ENCODE data around the gene PNPLA3.
A peak's percentile ranks its signal among the peaks of the same experiment; 100 is the strongest.

Gene PNPLA3

GRCh38 chr22:43925433-43926348 is 2.1 kb downstream of the PNPLA3 start:
- no peak for DNase-seq

DNA sequence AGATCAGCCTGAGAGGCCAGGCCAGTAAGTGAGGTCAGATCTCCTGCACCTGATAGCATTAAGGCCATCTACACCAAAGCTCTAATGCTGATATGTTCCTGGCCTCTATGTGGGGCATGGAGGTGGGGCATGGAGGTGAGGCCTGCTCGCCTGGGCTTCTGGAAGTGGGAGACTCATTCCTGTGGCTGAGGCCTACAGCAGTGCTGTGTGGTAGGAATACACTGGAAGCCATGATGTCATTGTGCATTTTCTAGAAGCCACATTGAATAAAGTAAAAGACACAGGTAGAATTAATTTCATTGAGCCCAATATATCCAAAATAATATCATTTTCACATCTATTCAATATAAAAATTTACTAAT is 2.7 kb downstream of the PNPLA3 start:
- no peak for DNase-seq

DNA sequence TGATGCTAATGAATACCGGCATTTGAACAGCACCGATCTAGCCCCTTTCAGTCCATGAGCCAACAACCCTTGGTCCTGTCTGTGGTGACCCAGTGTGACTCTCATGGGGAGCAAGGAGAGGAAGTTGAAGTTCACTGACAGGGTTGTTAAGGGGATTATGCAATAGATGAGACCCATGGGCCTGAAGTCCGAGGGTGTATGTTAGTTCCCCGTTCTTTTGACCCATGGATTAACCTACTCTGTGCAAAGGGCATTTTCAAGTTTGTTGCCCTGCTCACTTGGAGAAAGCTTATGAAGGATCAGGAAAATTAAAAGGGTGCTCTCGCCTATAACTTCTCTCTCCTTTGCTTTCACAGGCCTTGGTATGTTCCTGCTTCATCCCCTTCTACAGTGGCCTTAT is 4.9 kb downstream of the PNPLA3 start:
- DNase-seq = no peak

- DNase-seq = no peak
These were observed 5.3 kb downstream of the PNPLA3 start for GRCh38 chr22:43928908-43929307.

- no peak for DNase-seq
These were observed 8.2 kb downstream of the PNPLA3 start for GRCh38 chr22:43931771-43932170.

- DNase-seq = no peak
These were observed 17.8 kb downstream of the PNPLA3 start for GRCh38 chr22:43941449-43941848.

DNA sequence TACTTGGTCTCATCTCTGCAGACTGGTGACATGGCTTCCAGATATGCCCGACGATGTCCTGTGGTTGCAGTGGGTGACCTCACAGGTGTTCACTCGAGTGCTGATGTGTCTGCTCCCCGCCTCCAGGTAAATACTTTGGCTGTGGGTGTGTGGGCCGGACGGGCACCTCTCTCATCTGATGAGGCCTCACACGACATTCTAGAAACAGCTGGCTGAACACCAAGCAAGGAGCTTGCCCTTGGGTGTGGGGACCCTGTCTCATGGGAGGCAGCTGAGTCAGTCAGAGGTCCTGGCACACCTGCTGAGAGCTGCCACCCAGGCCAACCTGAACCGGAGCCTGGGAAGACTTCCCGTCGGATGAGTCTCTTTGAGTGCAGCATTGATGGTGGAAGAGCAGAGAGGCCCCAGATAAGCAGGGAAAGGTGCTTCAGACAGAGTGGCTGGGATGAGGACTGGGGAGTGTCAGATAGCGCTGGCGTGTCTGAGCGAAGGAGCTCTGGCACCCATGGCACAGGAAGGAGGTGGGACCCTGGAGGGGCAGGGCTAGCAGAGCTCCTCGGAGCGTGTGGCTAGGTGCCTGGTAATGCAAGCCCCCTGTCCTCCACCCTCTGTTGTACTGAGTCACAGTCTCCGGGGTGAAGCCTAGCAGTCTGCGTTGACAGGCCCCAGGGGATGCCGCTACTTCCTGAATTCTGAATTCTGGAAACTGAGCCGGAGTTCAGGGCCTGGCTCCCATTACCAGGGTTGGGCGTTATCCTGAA is 21.2 kb downstream of the PNPLA3 start:
- DNase-seq = no peak

- DNase-seq = peak; percentile 71
These were observed 22.2 kb downstream of the PNPLA3 start for GRCh38 chr22:43945632-43946383.

DNA sequence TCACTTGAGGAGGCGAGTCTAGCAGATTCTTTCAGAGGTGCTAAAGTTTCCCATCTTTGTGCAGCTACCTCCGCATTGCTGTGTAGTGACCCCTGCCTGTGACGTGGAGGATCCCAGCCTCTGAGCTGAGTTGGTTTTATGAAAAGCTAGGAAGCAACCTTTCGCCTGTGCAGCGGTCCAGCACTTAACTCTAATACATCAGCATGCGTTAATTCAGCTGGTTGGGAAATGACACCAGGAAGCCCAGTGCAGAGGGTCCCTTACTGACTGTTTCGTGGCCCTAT is 22.7 kb downstream of the PNPLA3 start:
- DNase-seq = no peak

DNA sequence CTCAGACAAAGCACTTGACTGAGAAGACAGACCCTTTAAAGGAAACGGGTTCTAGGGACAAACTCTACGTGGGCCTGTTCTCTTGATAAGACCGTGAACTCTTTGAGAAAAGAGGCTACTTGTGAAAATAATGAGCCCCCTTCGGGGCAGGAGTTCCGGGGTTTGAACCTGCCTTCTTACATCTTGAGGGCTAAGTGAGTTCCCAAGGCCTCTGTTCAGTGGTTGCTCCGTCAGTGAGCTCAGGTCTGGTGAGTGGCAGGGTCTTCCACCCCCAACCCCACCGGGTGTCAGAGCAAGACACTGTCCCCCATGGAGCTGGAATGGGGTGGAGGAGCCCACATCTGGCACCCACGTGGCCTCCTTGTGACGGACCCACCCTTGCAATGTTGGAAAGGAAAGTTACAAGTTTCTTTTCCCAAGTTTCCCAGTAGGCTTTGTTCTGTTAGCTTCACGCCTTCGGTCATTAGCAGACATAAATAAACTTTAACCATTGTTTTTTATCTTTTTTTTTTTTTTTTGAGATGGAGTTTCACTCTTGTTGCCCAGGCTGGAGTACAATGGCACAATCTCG is 25.3 kb downstream of the PNPLA3 start:
- DNase-seq = no peak

DNA sequence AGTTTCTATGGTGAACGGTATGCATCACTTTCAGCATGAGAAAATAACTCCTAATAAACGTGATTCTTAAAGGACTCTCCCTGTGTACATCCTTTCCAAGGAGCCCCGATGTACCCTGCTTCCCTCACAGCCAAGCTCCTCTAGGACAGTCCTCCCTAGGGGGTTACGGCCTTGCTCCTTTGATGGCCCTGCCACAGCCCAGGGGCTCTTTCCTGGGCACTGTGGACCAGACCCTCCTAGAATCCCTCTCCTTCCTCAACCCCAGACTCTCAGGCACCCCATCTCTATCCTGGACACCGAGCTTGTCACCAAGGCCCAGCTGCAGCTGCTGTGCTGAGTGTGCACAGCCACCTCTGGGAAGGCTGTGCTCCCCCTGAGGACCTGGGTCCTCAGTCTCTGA is 27.8 kb downstream of the PNPLA3 start:
- DNase-seq = no peak

DNA sequence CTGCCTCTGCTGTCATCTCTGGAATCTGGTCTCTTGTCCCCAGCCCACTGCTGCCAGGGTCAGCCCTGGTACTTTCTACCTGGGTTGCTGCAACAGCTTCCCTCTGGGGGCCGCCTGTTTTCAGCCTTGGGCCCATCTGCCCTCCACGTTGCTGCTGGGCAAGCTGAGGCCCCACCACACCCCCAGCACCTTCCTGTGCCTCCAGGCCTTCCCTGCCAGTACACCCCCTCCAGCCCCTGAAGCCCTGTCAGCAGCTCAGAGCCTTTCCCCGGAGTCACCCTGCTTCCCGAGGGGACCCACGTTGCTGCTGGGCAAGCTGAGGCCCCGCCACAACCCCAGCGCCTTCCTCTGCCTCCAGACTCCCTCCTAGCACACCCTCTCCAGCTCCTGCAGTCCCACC is 28.4 kb downstream of the PNPLA3 start:
- DNase-seq = no peak

GRCh38 chr22:43953988-43954785 is 30.6 kb downstream of the PNPLA3 start:
- DNase-seq = no peak

GRCh38 chr22:43955040-43955882 is 31.7 kb downstream of the PNPLA3 start, which contains the start of gene SAMM50:
Gene SAMM50, plus strand, starts transcription at chr22:43955442. Its CDS starts 136 bp downstream, at chr22:43955578.
- DNase-seq = peak; percentile 89

GRCh38 chr22:43955883-43956782 is 32.5 kb downstream of the PNPLA3 start:
- DNase-seq = no peak

DNA sequence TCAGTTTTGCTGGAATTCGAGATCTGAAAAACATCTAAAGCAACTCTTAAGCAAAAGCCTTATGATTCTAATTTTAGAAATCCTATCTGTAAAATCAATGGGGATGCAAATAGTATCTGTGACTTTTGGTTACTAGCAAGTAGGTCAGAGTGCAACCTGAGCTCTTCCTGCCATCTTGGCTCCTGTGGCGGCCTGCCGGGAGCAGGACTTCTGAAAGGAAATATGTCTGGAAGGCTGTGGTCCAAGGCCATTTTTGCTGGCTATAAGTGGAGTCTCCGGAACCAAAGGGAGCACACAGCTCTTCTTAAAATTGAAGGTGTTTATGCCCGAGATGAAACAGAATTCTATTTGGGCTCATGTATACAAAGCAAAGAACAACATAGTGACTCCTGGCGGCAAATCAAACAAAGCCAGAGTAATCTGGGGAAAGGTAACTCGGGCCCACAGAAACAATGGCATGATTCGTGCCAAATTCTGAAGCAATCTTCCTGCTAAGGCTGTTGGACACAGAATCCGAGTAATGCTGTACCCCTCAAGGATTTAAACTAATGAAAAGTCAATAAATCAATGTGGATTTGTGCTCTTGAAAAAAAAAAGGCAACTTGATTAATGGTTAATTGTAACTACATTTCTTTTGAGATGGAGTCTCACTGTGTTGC is 33.3 kb downstream of the PNPLA3 start:
- no peak for DNase-seq

GRCh38 chr22:43957871-43958270 is 34.3 kb downstream of the PNPLA3 start:
- DNase-seq = no peak

- DNase-seq = no peak
These were observed 40.8 kb downstream of the PNPLA3 start for GRCh38 chr22:43964314-43964857.

- no peak for DNase-seq
These were observed 43.5 kb downstream of the PNPLA3 start for GRCh38 chr22:43967069-43967468.

Measured in activated naive CD4-positive, alpha-beta T cell treated with anti-CD3 and anti-CD28 coated beads, Interleukin-2, amount 50 U/mL, for 16 hours (primary cell).